ENCODE results near the gene SIRT3. TPM values are rescaled to one million over a fixed set of nuclear protein-coding genes. Genes with fewer than 3 reads are reported as not detected.
"Not testable (repeated sequence)": the region's sequence is repeated elsewhere in the genome, so short reads cannot be mapped to it uniquely, and the experiment has no call there.

SIRT3 gene
- total RNA-seq, 2 experiments from 2014 or later, result 11.3 to 12.7 TPM

DNA sequence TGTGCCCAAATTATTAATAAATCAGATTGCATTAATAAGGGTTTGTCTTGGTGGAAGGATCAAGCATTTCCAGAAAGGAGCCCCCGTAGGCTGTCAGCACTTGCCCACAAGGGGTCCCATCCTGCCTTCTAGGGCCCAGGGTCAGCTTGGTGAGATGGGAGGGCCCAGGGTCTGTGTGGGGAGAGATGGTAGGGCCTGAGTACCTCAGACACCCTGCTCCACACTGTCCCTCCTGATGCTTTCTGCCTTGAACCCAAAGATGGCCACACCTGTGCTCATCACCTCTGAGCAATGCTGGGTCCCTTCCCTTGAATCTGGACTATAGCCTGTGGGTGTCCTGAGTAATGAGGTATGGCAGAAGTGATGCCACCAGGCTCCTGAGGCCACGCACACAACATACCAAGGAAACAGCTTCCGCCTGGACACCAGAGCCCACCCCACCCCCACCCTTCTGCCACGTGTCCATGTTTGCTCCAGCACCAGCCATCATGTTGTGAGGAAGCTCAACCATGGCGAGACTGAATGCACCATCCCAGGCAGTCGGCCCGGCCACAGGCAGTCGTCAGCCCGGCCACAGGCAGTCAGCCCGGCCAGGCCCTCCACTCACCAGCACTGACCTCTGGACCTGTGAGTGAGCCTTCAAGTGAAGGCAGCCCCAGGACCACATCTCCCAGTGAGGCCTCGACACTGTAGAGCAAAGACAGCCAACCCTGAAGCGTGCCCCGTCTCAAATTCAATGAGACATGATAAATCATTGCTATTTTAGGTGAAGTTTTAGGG is 35.7 kb downstream of the SIRT3 start:
- ChIA-PET CTCF (interaction anchor here (0.6 kb wide), 1 partner anchor 163 kb away, joined by 3 read pairs; no protein-coding TSS in a partner anchor), POLR2A (no interaction called here)
- DNase-seq, result peak; percentile 4
- no peaks in the 10 kb centered on the region for H3K9me3 Mint-ChIP-seq
- H3K27me3 Mint-ChIP-seq, result no peaks in the 10 kb centered on the region
- H3K27ac Mint-ChIP-seq, result peak overlapping the region; percentile 41
- H3K4me1 Mint-ChIP-seq, result peaks cover 39% of the 10 kb centered on the region
- H3K4me3 Mint-ChIP-seq, result no peak overlapping the region
- peaks cover 22% of the 10 kb centered on the region for H3K36me3 Mint-ChIP-seq (ENCODE audit: low read depth)

DNA sequence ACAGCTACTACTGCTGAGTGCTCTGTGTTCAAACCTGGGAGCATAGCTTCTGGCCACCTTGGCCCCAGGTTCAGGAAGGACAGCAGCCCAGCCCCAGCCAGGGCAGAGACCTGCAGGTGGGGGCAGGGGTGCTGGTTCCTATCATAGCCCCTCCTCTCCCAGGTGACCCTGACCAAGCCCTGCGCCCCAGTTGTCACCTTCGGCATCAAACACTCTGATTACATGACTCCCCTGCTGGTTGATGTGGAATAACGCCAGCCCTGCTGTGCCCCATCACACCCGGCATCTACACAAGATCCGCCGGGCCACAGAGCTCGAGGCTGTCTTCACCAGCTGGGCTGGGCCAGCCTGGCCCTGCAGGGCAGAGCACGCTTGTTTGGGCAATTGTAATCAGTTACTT is 36.4 kb downstream of the SIRT3 start:
- CTCF ChIA-PET, result interaction anchor here (0.6 kb wide), 1 partner anchor 164 kb away, joined by 3 read pairs; no protein-coding TSS in a partner anchor
- Mint-ChIP-seq H3K4me3 (no peak overlapping the region), H3K4me1 (peaks cover 34% of the 10 kb centered on the region), H3K9me3 (no peaks in the 10 kb centered on the region), H3K36me3 (ENCODE audit: low read depth) (peaks cover 20% of the 10 kb centered on the region), H3K27ac (no peak overlapping the region), H3K27me3 (no peaks in the 10 kb centered on the region)
- POLR2A ChIA-PET, result no interaction called here
- DNase-seq, result peak; percentile 7

DNA sequence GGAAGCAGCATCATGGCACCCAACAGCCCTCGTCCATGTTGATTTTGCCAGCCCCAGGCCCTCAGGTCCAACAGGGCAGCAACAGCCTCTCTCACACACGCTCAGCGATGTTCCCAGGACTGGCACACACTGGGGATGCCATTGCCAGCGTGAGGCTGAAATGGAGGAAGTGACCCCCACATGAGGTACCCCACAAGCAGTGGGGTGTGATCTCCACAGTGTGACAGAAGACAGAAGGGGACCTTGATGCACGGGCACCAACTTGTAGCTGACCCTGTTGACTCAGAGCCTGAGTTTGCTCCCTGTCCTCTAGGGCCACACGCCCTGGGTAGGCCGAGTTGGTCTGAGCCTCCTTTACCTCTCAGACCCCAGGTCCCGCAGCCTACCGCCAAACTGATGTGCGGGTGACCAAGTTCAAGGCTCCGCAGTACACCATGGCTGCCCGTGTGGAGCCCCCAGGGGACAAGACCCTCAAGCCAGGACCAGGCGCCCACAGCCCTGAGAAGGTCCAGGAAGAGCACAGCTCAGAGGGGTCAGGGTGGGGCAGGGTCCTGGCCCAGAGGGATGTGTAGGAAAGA is 37.0 kb downstream of the SIRT3 start:
- H3K27me3 Mint-ChIP-seq, result no peaks in the 10 kb centered on the region
- CTCF ChIA-PET, result interaction anchor here (1.1 kb wide), 1 partner anchor 52 kb away, joined by 3 read pairs; no protein-coding TSS in a partner anchor
- peaks cover 15% of the 10 kb centered on the region for H3K36me3 Mint-ChIP-seq (ENCODE audit: low read depth)
- no peaks in the 10 kb centered on the region for H3K9me3 Mint-ChIP-seq
- H3K27ac Mint-ChIP-seq, result no peak overlapping the region
- no peak overlapping the region for H3K4me3 Mint-ChIP-seq
- peaks cover 30% of the 10 kb centered on the region for H3K4me1 Mint-ChIP-seq
- DNase-seq, result peak; percentile 4
- POLR2A ChIA-PET, result no interaction called here

DNA sequence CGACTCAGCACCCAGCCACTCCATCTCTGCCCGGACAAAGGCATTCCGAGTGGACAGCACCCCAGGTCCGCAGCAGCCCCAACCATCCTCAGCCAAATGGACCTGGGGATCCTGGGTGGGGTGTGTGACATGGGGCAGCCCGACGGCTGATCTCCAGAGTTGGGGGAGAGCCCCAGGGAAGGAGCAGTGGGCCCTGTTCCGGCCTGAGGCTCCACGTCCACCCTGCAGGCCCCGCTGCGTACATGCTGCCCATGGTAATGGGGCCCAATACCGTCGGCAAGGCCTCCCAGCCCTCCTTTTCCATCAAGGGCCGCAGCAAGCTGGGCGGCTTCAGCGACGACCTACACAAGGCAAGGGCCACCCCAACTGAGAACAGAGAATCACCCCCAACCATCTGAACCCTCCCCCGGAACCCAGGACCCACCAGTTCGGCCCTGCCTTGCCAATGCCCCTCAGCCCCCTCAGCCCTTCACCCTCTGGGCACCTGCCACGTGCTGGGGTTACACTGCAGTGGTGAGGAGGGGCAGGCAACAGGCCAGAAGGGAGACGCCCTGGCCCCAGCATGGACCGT is 37.8 kb downstream of the SIRT3 start:
- no peaks in the 10 kb centered on the region for H3K27me3 Mint-ChIP-seq
- H3K4me1 Mint-ChIP-seq, result peaks cover 23% of the 10 kb centered on the region
- H3K36me3 Mint-ChIP-seq (ENCODE audit: low read depth), result peaks cover 8% of the 10 kb centered on the region
- ChIA-PET CTCF (interaction anchor here (1.1 to 1.7 kb wide), 2 partner anchors 9 to 52 kb away, joined by 3 to 6 read pairs; partner anchors contain the start of genes BET1L and RIC8A), POLR2A (no interaction called here)
- H3K9me3 Mint-ChIP-seq, result no peaks in the 10 kb centered on the region
- H3K27ac Mint-ChIP-seq, result peak overlapping the region; percentile 31
- DNase-seq, result peak; percentile 4
- H3K4me3 Mint-ChIP-seq, result no peak overlapping the region

DNA sequence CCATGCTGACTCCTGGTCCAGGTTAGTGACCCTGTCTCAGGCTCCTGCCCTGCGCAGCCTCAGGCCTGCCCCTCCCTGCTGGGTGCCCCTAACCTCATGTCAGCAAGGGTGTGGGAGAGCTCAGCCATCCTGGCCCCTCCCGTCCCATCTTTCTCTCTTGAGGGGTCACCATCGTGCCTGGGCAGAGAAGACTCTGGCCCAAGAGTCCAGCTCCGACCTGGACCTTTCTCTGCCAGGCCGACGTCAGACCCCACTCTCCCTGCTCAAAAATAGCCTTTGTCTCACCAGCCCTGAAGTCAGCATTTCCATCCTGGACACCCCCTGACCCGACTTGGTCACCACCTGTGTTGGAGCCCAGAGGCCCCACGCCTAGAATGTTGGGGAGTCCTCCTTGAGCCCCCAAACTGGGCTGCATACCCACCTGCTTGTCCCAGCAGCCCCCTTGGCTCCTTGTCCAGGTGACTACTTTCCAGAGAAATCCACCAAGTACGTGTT is 38.4 kb downstream of the SIRT3 start:
- Mint-ChIP-seq H3K9me3 (no peaks in the 10 kb centered on the region), H3K27me3 (no peaks in the 10 kb centered on the region), H3K4me3 (no peak overlapping the region), H3K4me1 (peaks cover 18% of the 10 kb centered on the region), H3K27ac (peak overlapping the region; percentile 25), H3K36me3 (ENCODE audit: low read depth) (peaks cover 3% of the 10 kb centered on the region)
- POLR2A ChIA-PET, result no interaction called here
- CTCF ChIA-PET, result interaction anchor here (1.7 kb wide), 1 partner anchor 9 kb away, joined by 6 read pairs; the partner anchor contains the start of genes BET1L and RIC8A
- DNase-seq, result no peak

DNA sequence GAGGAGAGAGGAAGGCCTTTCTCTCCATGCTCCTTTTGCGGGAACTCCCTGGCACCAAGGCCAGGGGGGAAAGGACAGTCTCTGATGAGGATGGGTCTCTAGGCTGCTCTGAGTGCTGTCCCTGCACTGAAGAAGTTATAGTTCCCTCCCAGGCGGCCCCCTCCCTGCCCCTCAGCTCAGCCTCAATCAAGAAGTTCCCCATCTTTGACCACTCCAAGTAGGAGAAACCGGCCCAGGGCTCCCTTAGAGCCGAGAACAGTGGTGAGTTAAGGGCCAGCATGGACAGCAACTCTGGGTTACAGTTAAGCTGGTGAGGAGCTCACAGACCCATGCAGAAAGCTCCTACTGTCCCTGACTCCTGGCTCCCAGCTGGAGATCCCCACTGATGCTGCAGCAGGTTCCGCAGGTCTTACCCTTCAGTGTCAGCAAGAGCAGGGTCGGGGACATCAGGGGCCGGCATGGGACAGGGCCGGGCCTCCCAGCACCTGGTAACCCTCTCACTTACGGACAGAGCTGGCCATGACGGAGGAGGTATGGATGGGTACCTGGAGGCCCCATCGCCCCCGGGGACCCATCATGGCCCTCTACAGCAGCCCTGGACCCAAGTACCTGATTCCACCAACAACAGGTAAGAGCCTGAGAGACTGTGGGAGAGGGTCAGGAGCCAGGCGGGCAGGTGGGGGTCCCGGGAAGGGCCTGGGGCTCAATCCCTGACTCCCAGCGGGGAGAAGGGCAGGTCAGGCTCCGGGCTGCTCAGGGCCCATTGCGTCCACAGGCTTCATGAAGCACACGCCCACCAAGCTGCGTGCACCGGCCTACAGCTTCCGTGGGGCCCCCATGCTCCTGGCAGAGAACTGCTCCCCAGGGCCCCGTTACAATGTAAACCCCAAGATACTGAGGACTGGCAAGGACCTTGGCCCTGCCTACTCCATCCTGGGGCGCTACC is 39.1 kb downstream of the SIRT3 start:
- H3K36me3 Mint-ChIP-seq (ENCODE audit: low read depth), result no peaks in the 10 kb centered on the region
- CTCF ChIA-PET, result interaction anchor here (1.7 kb wide), 1 partner anchor 10 kb away, joined by 6 read pairs; the partner anchor contains the start of genes BET1L and RIC8A
- DNase-seq, result peak; percentile 5
- no peak overlapping the region for H3K4me3 Mint-ChIP-seq
- H3K4me1 Mint-ChIP-seq, result peaks cover 13% of the 10 kb centered on the region
- no peaks in the 10 kb centered on the region for H3K9me3 Mint-ChIP-seq
- no peak overlapping the region for H3K27ac Mint-ChIP-seq
- no peaks in the 10 kb centered on the region for H3K27me3 Mint-ChIP-seq
- POLR2A ChIA-PET, result no interaction called here

DNA sequence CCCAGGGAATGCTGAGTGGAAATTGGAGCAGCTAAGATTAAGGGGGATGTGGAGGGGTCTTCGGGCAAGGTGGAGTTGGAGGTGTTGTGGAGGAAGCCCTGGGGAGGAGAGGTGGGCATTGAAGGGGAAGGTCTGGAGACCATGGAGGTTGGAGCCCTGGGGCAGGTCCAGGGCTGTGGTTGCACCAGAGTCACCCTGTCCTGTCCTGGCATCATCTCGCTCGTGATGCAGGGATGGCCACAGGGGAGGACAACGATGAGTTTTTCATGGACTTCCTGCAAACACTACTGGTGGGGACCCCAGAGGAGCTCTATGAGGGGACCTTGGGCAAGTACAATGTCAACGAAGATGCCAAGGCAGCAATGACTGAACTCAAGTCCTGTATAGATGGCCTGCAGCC is 42.7 kb downstream of the SIRT3 start:
- CTCF ChIA-PET; POLR2A ChIA-PET; H3K36me3 Mint-ChIP-seq (ENCODE audit: low read depth); H3K9me3 Mint-ChIP-seq; DNase-seq; H3K4me3 Mint-ChIP-seq; H3K27ac Mint-ChIP-seq; H3K27me3 Mint-ChIP-seq: not testable (repeated sequence)
- H3K4me1 Mint-ChIP-seq, result peaks cover 11% of the 10 kb centered on the region

DNA sequence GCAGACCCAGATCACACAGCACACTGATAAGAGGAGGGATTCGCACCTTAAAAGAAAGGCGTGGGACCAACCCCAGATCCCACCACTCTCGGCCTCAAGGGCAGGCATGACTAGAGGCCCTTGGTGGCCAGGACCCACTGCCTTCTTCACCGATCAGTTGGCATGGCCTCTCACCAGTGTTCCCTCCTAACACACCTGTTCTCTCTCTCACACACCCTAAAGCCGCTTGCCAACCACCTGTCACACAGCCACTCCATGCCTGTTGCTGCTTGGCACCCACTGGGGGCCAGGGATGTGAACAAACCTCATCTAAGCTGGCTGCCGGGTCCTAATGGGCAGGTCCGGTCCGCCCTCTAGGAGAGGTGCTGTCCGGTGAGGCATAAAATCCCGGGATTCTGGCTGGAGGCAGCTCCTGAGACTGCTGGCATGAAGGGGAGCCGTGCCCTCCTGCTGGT is 43.4 kb downstream of the SIRT3 start, which contains the start of gene SCGB1C1:
Gene SCGB1C1, plus strand, starts transcription at position 405 of the 455 bp plus-strand sequence. Its CDS starts 22 bp downstream, at position 427.
- DNase-seq; H3K9me3 Mint-ChIP-seq; POLR2A ChIA-PET; CTCF ChIA-PET; H3K27me3 Mint-ChIP-seq; H3K4me3 Mint-ChIP-seq; H3K36me3 Mint-ChIP-seq (ENCODE audit: low read depth); H3K27ac Mint-ChIP-seq: not testable (repeated sequence)
- peaks cover 11% of the 10 kb centered on the region for H3K4me1 Mint-ChIP-seq

DNA sequence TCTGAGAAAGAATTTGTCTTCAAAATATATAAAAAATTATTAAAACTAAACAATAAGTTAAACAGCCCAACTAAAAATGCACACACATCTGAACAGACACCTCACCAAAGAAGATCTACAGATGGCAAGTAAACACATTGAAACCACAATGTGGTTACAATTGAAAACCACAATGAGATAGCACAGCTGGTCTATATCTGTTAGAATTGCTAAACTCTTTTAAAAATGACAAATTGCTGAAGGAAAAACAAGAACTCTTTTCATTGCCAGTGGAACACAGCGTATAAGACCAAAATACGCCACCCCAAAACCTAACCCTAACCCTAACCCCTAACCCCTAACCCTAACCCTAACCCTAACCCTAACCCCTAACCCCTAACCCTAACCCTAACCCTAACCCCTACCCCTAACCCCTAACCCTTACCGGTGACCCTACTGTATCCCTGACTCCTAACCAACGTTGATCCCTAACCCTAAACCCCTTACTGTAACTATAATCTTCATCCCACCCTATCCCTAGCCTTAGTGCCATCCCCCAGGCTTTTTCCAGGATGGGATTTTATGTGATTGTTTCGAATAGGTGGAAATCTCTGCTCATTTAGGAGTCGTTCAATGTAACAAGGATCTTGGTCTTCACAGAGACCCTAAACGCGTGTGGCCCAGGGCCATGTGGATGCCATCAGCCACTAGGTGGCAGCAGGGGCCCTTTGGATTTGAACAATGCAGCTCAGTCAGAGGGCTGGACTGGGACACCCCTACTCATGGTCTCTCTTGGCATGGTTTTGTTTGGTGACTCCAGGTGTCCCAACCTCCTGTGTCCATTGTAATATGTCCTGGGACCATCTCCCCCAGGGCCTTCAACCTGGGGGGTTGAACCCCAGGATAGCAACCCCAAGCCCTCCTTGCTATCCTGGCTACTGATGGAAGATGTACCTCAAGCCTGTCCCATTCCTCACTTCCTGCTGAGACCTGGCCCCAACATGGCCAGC is 44.4 kb downstream of the SIRT3 start:
- H3K4me3 Mint-ChIP-seq; H3K9me3 Mint-ChIP-seq; POLR2A ChIA-PET; CTCF ChIA-PET; H3K27me3 Mint-ChIP-seq; H3K36me3 Mint-ChIP-seq (ENCODE audit: low read depth): not testable (repeated sequence)
- peak; percentile 61 for DNase-seq
- peaks cover 11% of the 10 kb centered on the region for H3K4me1 Mint-ChIP-seq
- peak overlapping the region; percentile 84 for H3K27ac Mint-ChIP-seq

DNA sequence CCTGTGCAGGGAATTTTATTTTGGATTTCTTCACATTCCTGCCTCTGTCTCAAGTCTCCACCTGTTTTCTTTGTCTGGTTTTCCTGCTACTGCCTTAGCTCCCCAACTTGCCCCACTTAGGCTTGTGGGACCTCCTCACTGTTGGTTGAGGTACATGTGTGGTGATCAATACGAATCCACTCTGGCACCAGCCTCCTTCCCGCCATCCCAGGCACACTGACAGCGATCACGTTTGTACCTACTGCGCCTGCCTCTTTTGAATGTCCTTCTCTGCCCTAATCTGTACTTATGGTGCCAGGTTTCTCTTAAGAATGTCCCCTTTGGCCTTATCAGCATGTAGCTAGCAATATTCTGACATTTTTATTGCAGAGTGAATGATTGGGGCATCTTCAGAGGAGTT is 45.6 kb downstream of the SIRT3 start:
- DNase-seq; H3K4me3 Mint-ChIP-seq; H3K27ac Mint-ChIP-seq; CTCF ChIA-PET; H3K36me3 Mint-ChIP-seq (ENCODE audit: low read depth); H3K27me3 Mint-ChIP-seq; POLR2A ChIA-PET; H3K9me3 Mint-ChIP-seq: not testable (repeated sequence)
- peaks cover 11% of the 10 kb centered on the region for H3K4me1 Mint-ChIP-seq

DNA sequence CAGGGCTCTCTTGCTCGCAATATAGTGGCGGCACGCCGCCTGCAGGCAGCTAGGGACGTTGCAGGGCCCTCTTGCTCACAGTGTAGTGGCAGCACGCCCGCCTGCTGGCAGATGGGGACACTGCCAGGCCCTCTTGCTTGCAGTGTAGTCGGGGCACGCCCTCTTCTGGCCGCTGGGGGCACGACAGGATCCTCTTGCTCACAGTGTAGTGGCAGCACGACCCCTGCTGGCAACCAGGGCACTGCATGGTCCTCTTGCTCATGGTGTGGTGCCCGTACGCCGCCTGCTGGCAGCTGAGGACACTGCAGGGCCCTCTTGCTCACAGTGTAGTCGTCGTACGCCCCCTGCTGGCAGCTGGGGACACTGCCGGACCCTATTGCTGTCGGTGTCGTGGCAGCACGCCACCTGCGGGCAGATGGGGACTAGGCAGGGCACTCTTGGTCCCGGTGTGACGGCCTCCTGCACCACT is 46.3 kb downstream of the SIRT3 start:
- CTCF ChIA-PET; H3K27me3 Mint-ChIP-seq; POLR2A ChIA-PET; H3K36me3 Mint-ChIP-seq (ENCODE audit: low read depth); H3K4me3 Mint-ChIP-seq; H3K27ac Mint-ChIP-seq; H3K9me3 Mint-ChIP-seq: not testable (repeated sequence)
- H3K4me1 Mint-ChIP-seq, result peaks cover 11% of the 10 kb centered on the region
- peak; percentile 41 for DNase-seq

Measured in activated CD4-positive, alpha-beta T cell treated with anti-CD3 and anti-CD28 coated beads, Interleukin-2, amount 10 ng/mL, durations not matched to agents 7 days and 5 days (primary cell).